Stimulated activated CD4-positive, alpha-beta T cell treated with anti-CD3 and anti-CD28 coated beads, Interleukin-4, amount 100 ng/mL, for 48 hours (primary cell): ENCODE data around the gene GLI3.

ENCODE experiments used
- DNase-seq, 2 donors: peaks; one replicate each; pipeline ENCODE4 v3.0.0-alpha.2; 2020; ENCODE audit warnings: low read depth in 2 of 2

The GLI3 gene

GRCh38 chr7:42039921-42040320, 197.1 kb downstream of the GLI3 start:
- no peak for DNase-seq

DNA sequence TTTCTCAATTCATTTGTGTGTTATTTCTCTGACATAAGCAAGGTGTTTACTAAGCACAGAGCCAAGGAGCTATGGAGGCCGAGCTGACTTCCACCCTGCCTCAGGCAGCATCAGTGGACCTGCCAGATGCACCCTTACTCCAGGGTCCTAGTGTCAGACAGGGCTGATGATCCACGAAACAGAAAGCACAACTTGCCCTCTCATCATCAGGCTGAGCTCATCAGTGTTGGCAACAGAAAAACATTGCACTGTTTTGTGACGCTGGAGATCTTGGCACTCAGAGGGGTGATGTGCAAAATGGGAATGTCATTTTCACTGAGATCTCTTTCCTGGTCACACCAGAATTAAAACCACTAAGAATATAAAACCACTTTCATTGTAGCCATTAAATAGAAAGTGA, 201.8 kb downstream of the GLI3 start:
- no peak for DNase-seq

GRCh38 chr7:42033480-42033879, 203.5 kb downstream of the GLI3 start:
- DNase-seq: no peak

DNA sequence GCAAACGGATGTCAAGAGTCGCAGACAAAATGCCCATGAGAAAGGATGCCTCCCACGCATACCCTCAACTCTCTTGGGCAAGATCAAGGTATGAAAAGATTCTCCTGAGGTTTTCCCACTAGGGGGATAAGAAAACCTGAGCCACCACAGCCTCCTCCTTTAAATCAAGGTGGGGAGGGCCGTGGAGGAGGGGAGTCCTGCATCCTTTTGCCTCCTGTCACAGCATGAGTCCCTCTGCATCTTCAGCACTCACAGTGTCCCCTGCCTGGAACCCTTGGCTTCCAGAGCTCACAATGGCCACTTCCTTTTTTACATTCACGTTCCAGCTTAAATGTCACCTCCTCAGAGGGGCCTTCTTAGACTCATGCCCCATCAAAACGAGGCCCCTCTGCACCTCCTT, 207.6 kb downstream of the GLI3 start:
- DNase-seq: no peak

DNA sequence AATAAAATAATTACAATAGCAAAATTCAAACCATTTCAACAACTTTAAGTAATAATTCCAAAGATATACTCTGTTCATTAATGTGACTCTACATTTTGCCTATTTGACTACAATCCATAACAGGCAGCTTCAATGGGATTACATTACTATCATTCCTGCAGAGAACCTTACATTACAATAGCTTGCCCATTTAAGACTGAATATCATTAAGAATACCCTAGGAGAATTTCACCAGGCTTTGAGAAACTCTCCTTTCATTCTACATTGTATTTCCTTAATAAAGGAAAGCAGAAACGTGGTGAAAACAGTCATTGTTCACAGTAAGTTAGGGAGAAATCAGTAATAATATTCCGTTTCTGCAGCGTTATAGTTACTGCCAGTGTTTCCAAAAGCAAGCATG, 209.5 kb downstream of the GLI3 start:
- no peak for DNase-seq

DNA sequence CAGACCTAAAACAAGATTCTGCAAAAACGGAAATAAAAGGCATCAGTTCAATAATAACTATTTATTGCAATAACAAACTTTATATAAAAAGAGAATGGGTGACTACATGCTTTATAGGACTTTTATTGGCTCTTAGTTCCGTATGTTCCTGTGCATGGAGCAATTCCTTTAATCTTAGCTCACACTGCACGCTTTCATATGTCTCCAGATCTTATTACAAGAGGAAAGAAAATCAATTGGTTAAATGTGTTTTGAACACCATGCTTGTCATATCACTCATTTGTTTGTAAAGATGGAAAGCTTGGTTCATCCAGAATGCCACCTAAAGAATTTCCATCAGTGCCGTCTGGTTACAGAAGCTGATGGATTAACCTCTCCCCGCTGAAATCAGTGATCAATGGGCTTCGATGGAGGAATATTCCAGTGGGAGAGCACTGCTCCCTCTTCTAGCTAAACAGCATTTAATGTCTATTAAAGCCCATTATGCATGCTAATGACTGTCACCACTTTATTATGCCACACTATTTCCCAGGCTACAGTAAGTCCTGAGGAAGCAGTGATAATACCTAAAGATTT, 210.3 kb downstream of the GLI3 start:
- DNase-seq: no peak

- no peak for DNase-seq
Measured at GRCh38 chr7:42025635-42026375, 211.2 kb downstream of the GLI3 start.

DNA sequence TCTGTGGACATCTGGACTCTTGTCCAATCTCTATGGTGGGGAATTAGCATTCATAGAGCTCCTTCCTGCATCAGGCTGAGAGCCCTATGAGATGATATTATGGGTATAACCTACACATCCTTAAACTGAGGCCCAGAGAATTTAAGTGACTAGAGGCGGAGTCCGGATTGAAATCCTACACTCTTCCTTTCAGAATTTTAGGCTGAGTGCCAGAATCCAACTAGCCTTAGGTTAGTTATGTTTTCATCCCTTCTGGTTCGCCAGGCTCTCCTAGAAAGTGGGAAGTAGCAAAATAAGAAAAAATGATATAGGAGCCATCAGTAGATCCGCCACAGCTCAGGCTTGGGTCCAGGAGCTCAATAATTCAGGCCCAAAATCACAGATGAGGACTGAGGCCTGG, 212.5 kb downstream of the GLI3 start:
- no peak for DNase-seq

DNA sequence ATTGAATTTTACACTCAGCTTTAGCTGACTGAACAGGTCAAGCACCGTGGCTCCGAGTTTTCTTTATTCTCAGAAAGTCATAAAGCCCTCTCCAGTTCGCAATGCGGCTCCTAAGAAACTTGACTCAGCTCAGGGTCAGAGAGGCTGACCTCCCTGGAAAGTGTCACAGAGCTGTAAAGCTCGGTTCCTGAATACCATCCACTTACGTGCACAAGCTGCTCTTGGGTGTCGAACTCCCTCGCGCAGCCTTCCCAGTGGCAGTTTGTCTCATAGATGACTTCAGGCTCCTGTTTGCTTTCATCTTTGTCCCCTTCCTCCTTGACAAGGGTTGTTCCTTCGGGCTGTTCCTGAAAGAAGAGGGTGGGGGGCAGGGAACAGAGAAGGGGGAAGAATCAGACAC, 213.7 kb downstream of the GLI3 start:
- no peak for DNase-seq

- no peak for DNase-seq
Measured at GRCh38 chr7:42022791-42023190, 214.2 kb downstream of the GLI3 start.

- no peak for DNase-seq
Measured at GRCh38 chr7:42022056-42022455, 215.0 kb downstream of the GLI3 start.

DNA sequence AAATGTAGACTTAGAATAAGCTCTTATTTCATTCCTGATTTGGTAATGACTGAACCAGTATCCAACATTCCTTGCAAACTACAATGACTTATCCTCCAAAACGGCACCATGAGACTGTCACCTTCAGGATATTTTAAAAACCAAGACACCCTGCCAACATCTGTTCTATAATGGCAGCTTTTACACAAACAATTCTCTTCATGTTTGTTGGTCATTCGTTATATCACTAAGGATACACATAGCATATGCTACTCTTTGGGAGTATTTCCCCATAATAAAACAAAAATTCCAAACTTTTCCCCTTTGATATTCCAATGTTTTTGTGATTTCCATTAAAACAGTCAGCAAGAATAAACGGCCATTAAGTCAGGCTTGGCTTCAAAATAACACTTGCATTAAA, 215.4 kb downstream of the GLI3 start:
- no peak for DNase-seq

DNA sequence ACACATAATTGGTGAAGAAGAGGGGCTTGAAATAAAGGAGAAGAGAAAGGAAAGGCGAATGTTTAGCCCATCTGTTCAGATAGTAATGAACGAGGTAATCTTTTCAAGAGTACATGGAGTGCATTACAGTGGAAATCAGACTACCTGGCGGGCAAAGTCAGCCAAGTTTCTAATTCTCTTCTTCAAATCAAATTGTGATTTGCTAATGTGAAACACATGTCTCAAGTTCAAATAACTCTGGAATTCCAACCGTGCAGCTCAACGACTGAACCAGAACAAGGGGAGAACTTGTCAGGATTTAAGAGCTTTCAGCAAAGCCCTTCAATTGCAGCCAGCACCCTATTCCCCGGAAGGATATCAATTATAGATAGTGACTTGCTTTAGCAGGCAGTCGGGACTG, 216.9 kb downstream of the GLI3 start:
- no peak for DNase-seq

DNA sequence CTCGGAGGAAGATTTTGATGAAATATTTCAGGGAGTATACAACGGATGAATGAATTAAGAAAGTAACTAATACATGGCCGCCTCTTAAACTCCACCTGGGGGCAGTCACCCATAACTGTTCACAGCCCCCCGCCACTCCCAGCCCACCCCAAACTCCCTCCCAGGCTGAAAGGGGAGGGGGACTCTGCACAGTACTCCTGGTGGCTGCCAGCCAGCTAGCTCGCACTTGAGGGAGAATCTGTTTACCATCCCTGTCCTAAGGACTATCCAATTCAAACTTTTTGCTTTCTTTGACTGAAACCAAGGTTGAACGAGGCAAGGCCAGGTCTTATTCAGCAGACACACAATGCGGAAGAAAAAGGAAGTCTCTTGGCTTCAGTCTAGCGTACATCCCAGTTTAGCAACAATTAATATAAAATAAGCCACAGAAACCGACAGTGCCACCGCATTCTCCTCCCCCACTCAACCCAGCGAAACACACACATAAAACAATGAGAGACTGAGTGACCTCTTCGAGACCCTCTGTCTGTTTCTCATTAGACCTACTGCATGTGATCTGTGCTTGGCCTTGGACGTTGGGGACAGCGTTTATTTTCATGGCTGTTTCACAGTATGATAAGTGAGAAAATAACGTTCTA, 219.5 kb downstream of the GLI3 start:
- no peak for DNase-seq

- DNase-seq: no peak
Measured at GRCh38 chr7:42016517-42016916, 220.5 kb downstream of the GLI3 start.

GRCh38 chr7:42014625-42015618, 222.1 kb downstream of the GLI3 start:
- peak; percentile 21 to 26 for DNase-seq

GRCh38 chr7:42012786-42013360, 224.1 kb downstream of the GLI3 start:
- no peak for DNase-seq

GRCh38 chr7:42012313-42012712, 224.7 kb downstream of the GLI3 start:
- DNase-seq: no peak

DNA sequence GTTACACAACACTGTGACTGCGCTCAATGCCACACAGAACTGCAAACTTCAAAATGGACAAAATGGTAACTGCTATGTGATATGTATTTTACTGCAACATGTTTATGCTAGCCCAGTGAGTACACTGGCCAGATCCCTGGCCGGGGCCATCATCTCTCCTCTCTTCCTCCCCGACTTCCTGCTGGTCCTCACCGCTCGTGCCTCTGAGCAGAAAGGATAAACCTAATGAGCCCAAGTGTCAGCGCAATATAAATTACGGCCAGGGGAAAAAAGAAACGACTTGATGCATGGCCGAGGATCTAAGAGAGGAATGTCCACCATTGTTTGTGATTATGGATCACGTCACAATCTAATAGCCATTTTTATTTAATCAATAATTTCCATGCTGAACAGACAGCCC, 225.2 kb downstream of the GLI3 start:
- no peak for DNase-seq

DNA sequence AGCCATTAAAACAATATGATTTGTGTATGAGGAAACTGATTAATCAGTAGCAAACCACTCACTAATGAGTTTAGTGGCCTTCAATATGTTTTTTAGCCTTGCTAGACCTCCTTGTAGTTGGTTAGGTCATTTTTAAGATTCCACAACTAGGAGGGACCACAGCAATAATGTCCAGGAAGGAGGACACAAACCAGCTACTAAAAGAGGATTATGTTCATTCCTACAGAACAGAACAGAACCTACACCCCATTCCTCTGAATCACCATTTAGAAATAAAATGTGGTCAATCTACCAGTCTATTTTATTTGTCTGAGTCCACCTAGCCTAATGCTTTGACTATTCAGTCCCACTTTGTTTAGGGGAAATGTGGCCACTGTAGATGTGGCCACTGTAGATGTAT, 226.3 kb downstream of the GLI3 start:
- DNase-seq: no peak

GRCh38 chr7:42006801-42007513, 230.1 kb downstream of the GLI3 start:
- no peak for DNase-seq
